Thoracic aorta (tissue), 2 donors: ENCODE measurements around the gene JAM3. TPM values are rescaled to one million over a fixed set of nuclear protein-coding genes. Genes with fewer than 3 reads are reported as not detected.
"Not testable (repeated sequence)": the region's sequence is repeated elsewhere in the genome, so short reads cannot be mapped to it uniquely, and the experiment has no call there.

Source experiments
- ATAC-seq: fragments of 150-250 bp; one replicate; pipeline ENCODE4 v1.8.0; 2017; ENCODE audit warnings: low read depth; ENCODE audit not compliant: insufficient number of reproducible peaks, low FRiP score
- DNase-seq: peaks from one replicate; pipeline ENCODE4 v3.0.0-alpha.2; 2020; ENCODE audit warnings: low spot score
- H3K27ac ChIP-seq, 2 donors: fragments of 200-600 bp; sonication (generic); 1 replicate in 1 of 2; 2 replicates in 1 of 2; pipeline ENCODE4 v1.5.1; 2016; ENCODE audit warnings: mild to moderate bottlenecking in 2 of 2, moderate library complexity in 2 of 2
- H3K27me3 ChIP-seq: fragments of 200-600 bp; sonication (generic); replicated peaks from 2 replicates; pipeline ENCODE4 v1.6.0; 2016; ENCODE audit warnings: mild to moderate bottlenecking; ENCODE audit not compliant: insufficient read depth
- H3K36me3 ChIP-seq: fragments of 200-600 bp; sonication (generic); one replicate; pipeline ENCODE4 v1.5.1; 2016
- H3K4me1 ChIP-seq, 2 donors: fragments of 200-600 bp; sonication (generic); 1 replicate in 1 of 2; 2 replicates in 1 of 2; pipeline versions ENCODE4 v1.5.1 to v1.6.0; 2016; ENCODE audit warnings: low read depth in 2 of 2, mild to moderate bottlenecking in 1 of 2; ENCODE audit not compliant: control insufficient read depth in 1 of 2
- H3K4me3 ChIP-seq: fragments of 200-600 bp; sonication (generic); 2 replicates; pipeline ENCODE4 v1.5.1; 2016; ENCODE audit warnings: mild to moderate bottlenecking
- H3K9me3 ChIP-seq: fragments of 200-600 bp; sonication (generic); 2 replicates; pipeline ENCODE4 v1.5.1; 2016
- CTCF ChIP-seq: fragments of 200-600 bp; sonication (generic); IDR thresholded peaks from one replicate; pipeline ENCODE4 v1.5.1; 2019; ENCODE audit warnings: antibody characterized with exemption
- total RNA-seq, 2 donors: library from RNA; depleted of rRNA; stranded (reverse); fragments of >200 nt; gene quantifications; one replicate each; pipeline versions ENCODE4 v1.1.0 to v1.2.3, GENCODE V29; 2016

Gene JAM3
- total RNA-seq, 2 donors from 2014 or later = 83.7 to 110 TPM

- Histone ChIP-seq H3K27me3 (no peaks in the 10 kb centered on the region), H3K27ac (no peak overlapping the region), H3K36me3 (no peaks in the 10 kb centered on the region), H3K9me3 (no peaks in the 10 kb centered on the region), H3K4me1 (peaks cover 7 to 10% of the 10 kb centered on the region in 2 donors), H3K4me3 (no peak overlapping the region)
- no peak for ATAC-seq
- DNase-seq = no peak
- TF ChIP-seq CTCF = no peak
Observed at GRCh38 chr11:134173296-134173695, 104.4 kb downstream of the JAM3 start.

- no peaks in the 10 kb centered on the region for H3K27me3 ChIP-seq
- DNase-seq (no peak), ATAC-seq (no peak)
- peaks cover 10 to 14% of the 10 kb centered on the region in 2 donors for H3K4me1 ChIP-seq
- H3K36me3 ChIP-seq = no peaks in the 10 kb centered on the region
- no peak overlapping the region for H3K4me3 ChIP-seq
- TF ChIP-seq CTCF = no peak
- H3K9me3 ChIP-seq = no peaks in the 10 kb centered on the region
- no peak overlapping the region for H3K27ac ChIP-seq
Observed at GRCh38 chr11:134176284-134176683, 107.4 kb downstream of the JAM3 start.

- no peak overlapping the region for H3K4me3 ChIP-seq
- H3K36me3 ChIP-seq = no peaks in the 10 kb centered on the region
- no peak for TF ChIP-seq CTCF
- H3K27ac ChIP-seq = peak overlapping the region in 1 of 2 donors; percentile 1
- ATAC-seq (no peak), DNase-seq (no peak)
- no peaks in the 10 kb centered on the region for H3K27me3 ChIP-seq
- H3K9me3 ChIP-seq = no peaks in the 10 kb centered on the region
- H3K4me1 ChIP-seq = peaks cover 10 to 14% of the 10 kb centered on the region in 2 donors
Observed at GRCh38 chr11:134178032-134178674, 109.3 kb downstream of the JAM3 start.

GRCh38 chr11:134181707-134182106 lies 112.8 kb downstream of the JAM3 start:
- Histone ChIP-seq H3K4me3 (no peak overlapping the region), H3K27ac (no peak overlapping the region), H3K4me1 (peaks cover 10 to 14% of the 10 kb centered on the region in 2 donors), H3K27me3 (no peaks in the 10 kb centered on the region), H3K9me3 (no peaks in the 10 kb centered on the region), H3K36me3 (peaks cover 4% of the 10 kb centered on the region)
- no peak for ATAC-seq
- no peak for TF ChIP-seq CTCF
- DNase-seq = no peak

- not testable (repeated sequence) for H3K27me3 ChIP-seq, ATAC-seq, H3K27ac ChIP-seq, H3K4me1 ChIP-seq, H3K4me3 ChIP-seq, H3K9me3 ChIP-seq, DNase-seq
- H3K36me3 ChIP-seq = peaks cover 23% of the 10 kb centered on the region
Observed at GRCh38 chr11:134188092-134188491, 119.2 kb downstream of the JAM3 start.

GRCh38 chr11:134196756-134197155 lies 127.9 kb downstream of the JAM3 start:
- H3K4me3 ChIP-seq = no peak overlapping the region

More at GRCh38 chr11:134196756-134197155, 127.9 kb downstream of the JAM3 start:
- H3K27ac ChIP-seq = no peak overlapping the region
- ATAC-seq (no peak), DNase-seq (no peak)
- peaks cover 14% of the 10 kb centered on the region for H3K36me3 ChIP-seq
- no peaks in the 10 kb centered on the region for H3K9me3 ChIP-seq
- H3K4me1 ChIP-seq = no peaks in the 10 kb centered on the region
- no peak for TF ChIP-seq CTCF
- H3K27me3 ChIP-seq = no peaks in the 10 kb centered on the region
